HEK293 (cell line): ENCODE measurements around the gene SLC6A17.

Experiments used
- CTCF ChIA-PET: fragments of 350-600 bp; formaldehyde crosslinking; extraction: SDS; loops from one replicate; lab custom pipeline; 2021; ENCODE audit warnings: antibody characterized with exemption; lab: Yijun Ruan, JAX
- POLR2A ChIA-PET: fragments of 300-600 bp; formaldehyde crosslinking; extraction: SDS; loops from one replicate; lab custom pipeline; 2020; ENCODE audit warnings: antibody characterized with exemption, inconsistent platforms; lab: Yijun Ruan, JAX
- H3K27ac ChIP-seq: fragments of 200-500 bp; sonication (Bioruptor generic); 2 replicates; pipeline ENCODE4 v1.5.1; 2014; ENCODE audit warnings: low read depth, low read length, control low read depth, inconsistent platforms; ENCODE audit errors: extremely low read depth
- H3K36me3 ChIP-seq, 2 experiments: fragments of 200-500 bp in 1 of 2; sonication (Bioruptor generic) in 1 of 2; 1 replicate in 1 of 2; 2 replicates in 1 of 2; pipeline ENCODE4 v1.5.1; 2014 to 2017; ENCODE audit warnings: inconsistent platforms in 2 of 2, low read length in 2 of 2; ENCODE audit not compliant: control insufficient read depth in 2 of 2, insufficient read depth in 1 of 2
- H3K4me1 ChIP-seq: fragments of 200-500 bp; sonication (Bioruptor generic); 2 replicates; pipeline ENCODE4 v1.5.1; 2014; ENCODE audit warnings: mild to moderate bottlenecking, low read length, inconsistent platforms; ENCODE audit not compliant: control insufficient read depth, insufficient read depth
- H3K4me3 ChIP-seq: 2 replicates; pipeline ENCODE4 v1.5.1; 2011; ENCODE audit warnings: low read depth, mild to moderate bottlenecking, control low read depth, low read length, moderate library complexity
- H3K9me3 ChIP-seq: fragments of 200-500 bp; sonication (Bioruptor generic); 2 replicates; pipeline ENCODE4 v1.5.1; 2014; ENCODE audit warnings: low read depth, low read length, inconsistent platforms; ENCODE audit not compliant: control insufficient read depth, insufficient read depth
- EGR2 ChIP-seq: fragments of 450-650 bp; formaldehyde crosslinking; IDR thresholded peaks from 2 replicates; pipeline ENCODE4 v1.5.1; 2016; ENCODE audit warnings: low read depth, missing biosample characterization, missing genetic modification characterization
- GFI1B ChIP-seq: fragments of 450-650 bp; formaldehyde crosslinking; IDR thresholded peaks from 2 replicates; pipeline ENCODE4 v1.5.1; 2016; ENCODE audit warnings: missing biosample characterization, missing genetic modification characterization
- GLIS1 ChIP-seq: fragments of 450-650 bp; formaldehyde crosslinking; IDR thresholded peaks from 2 replicates; pipeline ENCODE4 v1.5.1; 2016; ENCODE audit warnings: missing biosample characterization, missing genetic modification characterization
- KLF10 ChIP-seq: fragments of 450-650 bp; IDR thresholded peaks from 2 replicates; pipeline ENCODE4 v1.5.1; 2018; ENCODE audit warnings: missing biosample characterization, mild to moderate bottlenecking, missing genetic modification characterization
- MYNN ChIP-seq: fragments of 450-650 bp; formaldehyde crosslinking; IDR thresholded peaks from 2 replicates; pipeline ENCODE4 v1.5.1; 2016; ENCODE audit warnings: missing biosample characterization, missing genetic modification characterization, borderline replicate concordance
- OSR2 ChIP-seq: fragments of 450-650 bp; formaldehyde crosslinking; IDR thresholded peaks from 2 replicates; pipeline ENCODE4 v1.5.1; 2016; ENCODE audit warnings: missing biosample characterization, missing genetic modification characterization
- PRDM1 ChIP-seq: fragments of 450-650 bp; formaldehyde crosslinking; IDR thresholded peaks from 2 replicates; pipeline ENCODE4; 2016; ENCODE audit warnings: missing biosample characterization, missing genetic modification characterization
- ZFHX2 ChIP-seq: fragments of 450-650 bp; formaldehyde crosslinking; conservative IDR thresholded peaks from 2 replicates; pipeline ENCODE4 v1.5.1; 2016; ENCODE audit warnings: missing biosample characterization, missing genetic modification characterization
- ZIC2 ChIP-seq: fragments of 450-650 bp; formaldehyde crosslinking; IDR thresholded peaks from 2 replicates; pipeline ENCODE4 v1.5.1; 2016; ENCODE audit warnings: missing biosample characterization, missing genetic modification characterization
- ZNF121 ChIP-seq: fragments of 450-650 bp; formaldehyde crosslinking; IDR thresholded peaks from 2 replicates; pipeline ENCODE4 v1.5.1; 2016; ENCODE audit warnings: missing biosample characterization, missing genetic modification characterization
- ZNF19 ChIP-seq: fragments of 450-650 bp; formaldehyde crosslinking; IDR thresholded peaks from 2 replicates; pipeline ENCODE4; 2016; ENCODE audit warnings: missing biosample characterization, missing genetic modification characterization, low read depth
- ZNF530 ChIP-seq: fragments of 450-650 bp; formaldehyde crosslinking; IDR thresholded peaks from 2 replicates; pipeline ENCODE4 v1.5.1; 2016; ENCODE audit warnings: low read depth, missing biosample characterization, missing genetic modification characterization
- ZNF544 ChIP-seq: fragments of 450-650 bp; formaldehyde crosslinking; IDR thresholded peaks from 2 replicates; pipeline ENCODE4 v1.5.0; 2017; ENCODE audit warnings: missing biosample characterization, missing genetic modification characterization
- ZNF664 ChIP-seq: fragments of 450-650 bp; formaldehyde crosslinking; IDR thresholded peaks from 2 replicates; pipeline ENCODE4 v1.5.1; 2016; ENCODE audit warnings: missing biosample characterization, missing genetic modification characterization
- ZNF707 ChIP-seq: fragments of 450-650 bp; formaldehyde crosslinking; IDR thresholded peaks from 2 replicates; pipeline ENCODE4 v1.5.1; 2016; ENCODE audit warnings: missing biosample characterization, missing genetic modification characterization
- ZNF76 ChIP-seq: fragments of 450-650 bp; formaldehyde crosslinking; IDR thresholded peaks from 2 replicates; pipeline ENCODE4; 2016; ENCODE audit warnings: low read depth, missing biosample characterization, missing genetic modification characterization, borderline replicate concordance
- TF ChIP-seq, protein P1 (sequence below): fragments of 450-650 bp; formaldehyde crosslinking; IDR thresholded peaks from 2 replicates; pipeline ENCODE4 v1.5.1; 2016; ENCODE audit warnings: missing biosample characterization, missing genetic modification characterization
- TF ChIP-seq, protein P2 (sequence below): fragments of 450-650 bp; IDR thresholded peaks from 2 replicates; pipeline ENCODE4 v1.5.1; 2018; ENCODE audit warnings: missing biosample characterization, missing genetic modification characterization

SLC6A17 gene

DNA sequence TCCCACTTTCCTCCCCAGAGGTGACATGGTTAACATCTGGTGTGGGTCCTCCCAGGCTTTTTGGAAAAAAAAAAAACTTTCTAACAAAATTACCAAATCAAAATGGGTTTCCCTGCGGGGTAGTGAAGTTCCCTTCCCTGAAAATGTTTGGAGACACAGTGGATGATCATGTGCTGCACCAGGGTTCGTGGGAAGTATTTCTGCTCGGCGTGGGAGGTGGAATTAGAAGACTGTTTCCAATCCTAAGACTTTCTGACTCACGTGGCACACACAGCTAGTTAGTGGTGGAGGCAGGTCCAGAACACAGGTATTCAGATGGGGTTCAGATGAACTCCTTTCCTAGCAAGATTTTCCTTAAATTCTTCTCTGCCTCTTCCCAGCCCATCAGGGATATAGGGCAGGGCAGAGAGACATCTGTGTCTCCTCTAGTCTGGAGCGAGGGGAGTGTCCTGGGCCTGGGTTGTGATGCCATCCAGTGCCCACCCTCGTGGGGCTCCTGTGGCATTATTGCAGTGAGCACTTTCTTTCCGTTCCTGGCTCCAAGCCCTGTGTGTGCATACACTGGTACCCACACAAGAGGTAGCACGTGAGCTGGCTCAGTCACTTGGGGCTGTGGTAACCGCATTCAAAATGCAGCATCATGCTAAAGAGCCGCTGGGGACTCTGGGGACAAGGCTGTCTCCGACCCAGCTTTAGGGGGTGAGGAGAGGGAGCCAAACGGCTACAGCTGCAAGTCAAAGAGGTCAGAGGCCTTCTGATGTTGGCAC lies 87.3 kb downstream of the SLC6A17 start:
- CTCF ChIA-PET: interaction anchor here (0.8 to 3.0 kb wide), 3 partner anchors 29 to 35 kb away, joined by 3 to 17 read pairs (median 9); no protein-coding TSS in a partner anchor
- H3K4me1 ChIP-seq: peaks cover 2% of the 10 kb centered on the region; the same call in 1 of the 2 replicates
- peak; percentile 56; the same call in 1 of the 2 replicates for TF ChIP-seq EGR2 (tag by site-specific recombination)
- TF ChIP-seq KLF10 (tag by site-specific recombination): no peak
- TF ChIP-seq, protein P1, sequence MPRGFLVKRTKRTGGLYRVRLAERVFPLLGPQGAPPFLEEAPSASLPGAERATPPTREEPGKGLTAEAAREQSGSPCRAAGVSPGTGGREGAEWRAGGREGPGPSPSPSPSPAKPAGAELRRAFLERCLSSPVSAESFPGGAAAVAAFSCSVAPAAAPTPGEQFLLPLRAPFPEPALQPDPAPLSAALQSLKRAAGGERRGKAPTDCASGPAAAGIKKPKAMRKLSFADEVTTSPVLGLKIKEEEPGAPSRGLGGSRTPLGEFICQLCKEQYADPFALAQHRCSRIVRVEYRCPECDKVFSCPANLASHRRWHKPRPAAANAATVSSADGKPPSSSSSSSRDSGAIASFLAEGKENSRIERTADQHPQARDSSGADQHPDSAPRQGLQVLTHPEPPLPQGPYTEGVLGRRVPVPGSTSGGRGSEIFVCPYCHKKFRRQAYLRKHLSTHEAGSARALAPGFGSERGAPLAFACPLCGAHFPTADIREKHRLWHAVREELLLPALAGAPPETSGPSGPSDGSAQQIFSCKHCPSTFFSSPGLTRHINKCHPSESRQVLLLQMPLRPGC: no peak
- peak; percentile 50 for TF ChIP-seq ZFHX2 (tag by site-specific recombination)
- TF ChIP-seq, all 188 proteins: peak for 2
- Histone ChIP-seq H3K27ac (no peak overlapping the region), H3K4me3 (no peak overlapping the region), H3K36me3 (peaks cover 0 to 30% of the 10 kb centered on the region in 2 experiments; a peak in 1 of 3 replicates), H3K9me3 (no peaks in the 10 kb centered on the region)
- POLR2A ChIA-PET: no interaction called here

DNA sequence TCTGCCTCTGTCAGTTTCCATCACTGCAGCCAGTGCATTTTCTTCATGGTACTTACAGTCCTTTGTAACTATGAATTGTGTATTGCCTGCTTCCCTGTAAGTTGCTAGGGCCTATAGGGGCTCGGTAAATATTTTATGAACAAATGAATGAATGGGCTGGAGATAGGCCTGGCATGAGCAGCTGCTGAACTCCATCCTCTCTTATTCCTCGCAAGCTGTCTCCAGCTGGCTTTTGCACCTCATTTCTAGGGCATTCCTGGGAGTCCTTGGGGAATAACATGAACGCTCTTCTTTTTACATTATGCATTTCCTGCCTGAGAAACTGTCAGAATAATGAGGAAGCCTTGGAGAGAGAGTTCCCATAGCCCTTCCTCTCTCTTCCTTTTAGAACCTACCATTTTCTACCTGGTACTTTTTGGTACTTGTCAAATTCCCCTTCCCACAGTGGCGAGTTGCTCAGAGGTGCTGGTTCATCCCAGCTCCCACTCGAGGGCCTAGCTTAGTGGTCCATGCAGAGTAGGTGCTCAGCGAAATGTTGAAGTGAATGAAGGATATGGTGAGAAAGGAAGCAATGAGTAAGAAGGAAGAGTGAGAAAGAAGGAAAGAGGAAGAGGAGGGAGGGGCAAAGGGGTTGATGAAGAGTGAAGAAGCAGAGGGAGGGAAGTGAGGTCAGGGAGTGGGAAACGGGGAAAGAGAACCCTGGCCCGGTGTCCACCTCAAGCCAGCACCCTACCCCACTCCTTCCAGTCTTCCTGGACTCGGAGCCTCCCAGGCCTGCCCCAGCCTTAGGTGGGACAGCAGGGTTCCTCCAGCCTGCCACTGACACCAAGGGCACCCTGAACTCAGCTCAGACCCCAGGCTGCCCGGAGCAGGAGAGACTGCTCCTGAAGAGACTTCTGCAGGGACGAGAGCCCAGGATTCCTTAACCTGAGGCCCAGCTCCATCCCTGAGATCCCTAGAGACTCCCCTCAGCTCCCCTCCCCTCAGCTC lies 89.4 kb downstream of the SLC6A17 start:
- Histone ChIP-seq H3K4me3 (no peak overlapping the region), H3K4me1 (peaks cover 2% of the 10 kb centered on the region; the same call in 1 of the 2 replicates), H3K36me3 (peaks cover 0 to 13% of the 10 kb centered on the region in 2 experiments; a peak in 1 of 3 replicates), H3K9me3 (no peaks in the 10 kb centered on the region), H3K27ac (no peak overlapping the region)
- peak; percentile 44; the same call in 1 of the 2 replicates for TF ChIP-seq PRDM1
- TF ChIP-seq, protein P2, sequence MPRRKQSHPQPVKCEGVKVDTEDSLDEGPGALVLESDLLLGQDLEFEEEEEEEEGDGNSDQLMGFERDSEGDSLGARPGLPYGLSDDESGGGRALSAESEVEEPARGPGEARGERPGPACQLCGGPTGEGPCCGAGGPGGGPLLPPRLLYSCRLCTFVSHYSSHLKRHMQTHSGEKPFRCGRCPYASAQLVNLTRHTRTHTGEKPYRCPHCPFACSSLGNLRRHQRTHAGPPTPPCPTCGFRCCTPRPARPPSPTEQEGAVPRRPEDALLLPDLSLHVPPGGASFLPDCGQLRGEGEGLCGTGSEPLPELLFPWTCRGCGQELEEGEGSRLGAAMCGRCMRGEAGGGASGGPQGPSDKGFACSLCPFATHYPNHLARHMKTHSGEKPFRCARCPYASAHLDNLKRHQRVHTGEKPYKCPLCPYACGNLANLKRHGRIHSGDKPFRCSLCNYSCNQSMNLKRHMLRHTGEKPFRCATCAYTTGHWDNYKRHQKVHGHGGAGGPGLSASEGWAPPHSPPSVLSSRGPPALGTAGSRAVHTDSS (tag by site-specific recombination): 0 out of 2 replicates have a peak, but pooled peaks have one; percentile 23
- no peak for TF ChIP-seq ZNF121 (tag by site-specific recombination)
- TF ChIP-seq ZNF19 (tag by site-specific recombination): no peak
- ChIA-PET CTCF (interaction anchor here (0.8 to 1.9 kb wide), 2 partner anchors 32 to 34 kb away, joined by 3 to 5 read pairs; no protein-coding TSS in a partner anchor), POLR2A (no interaction called here)

DNA sequence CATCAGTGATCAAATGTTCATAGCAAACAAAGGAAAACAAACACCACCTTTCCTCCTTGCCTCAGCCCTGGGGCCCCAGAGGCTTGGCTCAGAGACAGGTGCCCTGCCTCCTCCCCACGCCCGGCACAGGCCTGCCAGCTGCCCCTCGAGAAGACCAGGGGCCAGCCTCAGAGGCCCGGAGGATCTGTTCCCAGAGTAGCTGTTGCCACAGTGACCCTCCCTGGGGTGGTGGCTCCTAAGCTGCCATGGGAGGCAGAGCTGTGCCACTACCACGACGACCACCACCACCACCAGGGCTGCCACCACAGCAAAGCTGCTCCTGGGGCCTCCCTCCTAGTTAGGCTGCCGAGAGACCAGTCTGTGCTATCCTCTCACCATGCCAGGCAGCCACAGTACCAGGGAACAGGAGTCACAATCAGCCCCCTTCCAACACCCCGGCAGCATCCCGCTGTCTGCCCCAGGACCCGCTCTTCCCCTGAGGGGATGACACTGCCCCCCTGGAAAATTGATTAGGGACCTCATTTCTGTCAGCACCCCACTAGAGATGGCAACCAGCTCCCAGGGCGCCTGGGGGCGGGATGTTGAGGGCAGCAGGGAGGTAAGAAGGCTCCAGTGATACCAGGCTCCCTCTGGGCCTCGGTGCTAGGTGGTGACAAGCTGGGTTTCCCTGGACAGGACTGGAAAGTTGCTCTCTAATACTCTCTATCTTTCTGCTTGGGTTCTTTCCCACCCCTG lies 90.3 kb downstream of the SLC6A17 start:
- no peak overlapping the region for H3K27ac ChIP-seq
- ChIA-PET CTCF (interaction anchor here (0.8 to 1.9 kb wide), 2 partner anchors 33 to 34 kb away, joined by 3 to 5 read pairs; no protein-coding TSS in a partner anchor), POLR2A (no interaction called here)
- H3K4me1 ChIP-seq: peaks cover under 1% of the 10 kb centered on the region; the same call in 1 of the 2 replicates
- peaks cover 0 to 9% of the 10 kb centered on the region in 2 experiments; a peak in 1 of 3 replicates for H3K36me3 ChIP-seq
- no peak for TF ChIP-seq GFI1B
- peak; percentile 59 for TF ChIP-seq GLIS1 (tag by site-specific recombination)
- no peak for TF ChIP-seq MYNN (tag by site-specific recombination)
- TF ChIP-seq OSR2 (tag by site-specific recombination): no peak
- no peak for TF ChIP-seq ZNF530 (tag by site-specific recombination)
- no peak for TF ChIP-seq ZNF664
- no peak for TF ChIP-seq ZNF707 (tag by site-specific recombination)
- no peak for TF ChIP-seq ZNF76 (tag by site-specific recombination)
- TF ChIP-seq ZIC2: 0 out of 2 replicates have a peak, but pooled peaks have one; percentile 5
- no peak for TF ChIP-seq ZNF544 (tag by site-specific recombination)
- TF ChIP-seq, all 188 proteins: peak for 2
- no peaks in the 10 kb centered on the region for H3K9me3 ChIP-seq
- H3K4me3 ChIP-seq: no peak overlapping the region
